Esophagus muscularis mucosa (tissue), 4 donors: ENCODE data around the gene ICAM1.

ENCODE experiments used
- CTCF ChIP-seq, 3 experiments: fragments of 200-600 bp in 2 of 3; fragments of 450-650 bp in 1 of 3; sonication (generic) in 2 of 3; IDR thresholded peaks; one replicate each; pipeline ENCODE4 v1.5.1; 2017 to 2019; ENCODE audit warnings: antibody characterized with exemption in 3 of 3, mild to moderate bottlenecking in 2 of 3, moderate library complexity in 1 of 3
- EP300 ChIP-seq: sonication (generic); formaldehyde crosslinking; IDR thresholded peaks from one replicate; pipeline ENCODE4 v1.6.1; 2017; ENCODE audit warnings: antibody characterized with exemption
- POLR2A ChIP-seq: fragments of 450-650 bp; IDR thresholded peaks from one replicate; pipeline ENCODE4 v1.6.1; 2017; ENCODE audit warnings: antibody characterized with exemption, moderate library complexity, mild to moderate bottlenecking, low read depth

- TF ChIP-seq CTCF (IDR thresholded peaks at IDR 0.05), result no peak
- TF ChIP-seq POLR2A, result no peak
- no peak for TF ChIP-seq EP300
Observed at GRCh38 chr19:10306327-10306726, 35.4 kb downstream of the ICAM1 start.
